Vagina (tissue), 2 donors: ENCODE results near the gene PSPC1.

Source experiments
- CTCF ChIP-seq, 3 experiments: fragments of 450-650 bp in 2 of 3; fragments of 200-600 bp in 1 of 3; sonication (generic) in 1 of 3; IDR thresholded peaks; one replicate each; pipeline ENCODE4 v1.5.1; 2017 to 2019; ENCODE audit warnings: antibody characterized with exemption in 3 of 3, mild to moderate bottlenecking in 2 of 3, moderate library complexity in 2 of 3
- POLR2A ChIP-seq, 2 donors: fragments of 450-650 bp; IDR thresholded peaks; one replicate each; pipeline ENCODE4 v1.6.1; 2017; ENCODE audit warnings: antibody characterized with exemption in 2 of 2, mild to moderate bottlenecking in 2 of 2, moderate library complexity in 2 of 2
- POLR2AphosphoS5 ChIP-seq, 2 donors: sonication (generic); formaldehyde crosslinking; IDR thresholded peaks; one replicate each; pipeline ENCODE4 v1.9.0; 2017; ENCODE audit warnings: antibody characterized with exemption in 2 of 2, mild to moderate bottlenecking in 2 of 2, low read depth in 1 of 2; ENCODE audit not compliant: insufficient read depth in 1 of 2

GRCh38 chr13:19674898-19675297 lies 107.8 kb downstream of the PSPC1 start:
- TF ChIP-seq CTCF (IDR thresholded peaks at IDR 0.05) (no peak), POLR2A (IDR thresholded peaks at IDR 0.05) (no peak), POLR2AphosphoS5 (IDR thresholded peaks at IDR 0.05; ENCODE audit: insufficient read depth in 1 of 2, low read depth in 1 of 2) (no peak)
